ENCODE results near the gene KCNQ5.

The KCNQ5 gene

GRCh38 chr6:72720464-72720863 is 98.6 kb downstream of the KCNQ5 start:
- H3K9ac ChIP-seq (ENCODE audit: low read length), result no peak overlapping the region
- H3K4me3 ChIP-seq (ENCODE audit: low read depth in 1 of 2, low read length in 2 of 2), result no peak overlapping the region
- no peaks in the 10 kb centered on the region for H3K9me3 ChIP-seq (ENCODE audit: low read length)
- H3K4me1 ChIP-seq (ENCODE audit: insufficient read depth, low read length), result no peaks in the 10 kb centered on the region
- no peak overlapping the region for H3K27ac ChIP-seq (ENCODE audit: low read depth, low read length)
- no peaks in the 10 kb centered on the region for H3K27me3 ChIP-seq (ENCODE audit: control insufficient read depth in 1 of 2, insufficient read depth in 2 of 2, low read length in 2 of 2)
- no peaks in the 10 kb centered on the region for H3K36me3 ChIP-seq (ENCODE audit: insufficient read depth, low read length)

- H3K4me3 ChIP-seq (ENCODE audit: low read depth in 1 of 2, low read length in 2 of 2), result no peak overlapping the region
- no peaks in the 10 kb centered on the region for H3K27me3 ChIP-seq (ENCODE audit: control insufficient read depth in 1 of 2, insufficient read depth in 2 of 2, low read length in 2 of 2)
- no peaks in the 10 kb centered on the region for H3K4me1 ChIP-seq (ENCODE audit: insufficient read depth, low read length)
- H3K9ac ChIP-seq (ENCODE audit: low read length), result no peak overlapping the region
- no peaks in the 10 kb centered on the region for H3K36me3 ChIP-seq (ENCODE audit: insufficient read depth, low read length)
- no peak overlapping the region for H3K27ac ChIP-seq (ENCODE audit: low read depth, low read length)
- H3K9me3 ChIP-seq (ENCODE audit: low read length), result no peaks in the 10 kb centered on the region
Measured at GRCh38 chr6:72721346-72721745, 99.5 kb downstream of the KCNQ5 start.

- no peak overlapping the region for H3K4me3 ChIP-seq (ENCODE audit: low read depth in 1 of 2, low read length in 2 of 2)
- no peaks in the 10 kb centered on the region for H3K4me1 ChIP-seq (ENCODE audit: insufficient read depth, low read length)
- no peak overlapping the region for H3K9ac ChIP-seq (ENCODE audit: low read length)
- no peak overlapping the region for H3K27ac ChIP-seq (ENCODE audit: low read depth, low read length)
- H3K36me3 ChIP-seq (ENCODE audit: insufficient read depth, low read length), result no peaks in the 10 kb centered on the region
- no peaks in the 10 kb centered on the region for H3K9me3 ChIP-seq (ENCODE audit: low read length)
- H3K27me3 ChIP-seq (ENCODE audit: control insufficient read depth in 1 of 2, insufficient read depth in 2 of 2, low read length in 2 of 2), result no peaks in the 10 kb centered on the region
Measured at GRCh38 chr6:72724545-72724944, 102.7 kb downstream of the KCNQ5 start.

- H3K27ac ChIP-seq (ENCODE audit: low read depth, low read length), result no peak overlapping the region
- no peaks in the 10 kb centered on the region for H3K36me3 ChIP-seq (ENCODE audit: insufficient read depth, low read length)
- no peak overlapping the region for H3K4me3 ChIP-seq (ENCODE audit: low read depth in 1 of 2, low read length in 2 of 2)
- H3K9me3 ChIP-seq (ENCODE audit: low read length), result no peaks in the 10 kb centered on the region
- no peak overlapping the region for H3K9ac ChIP-seq (ENCODE audit: low read length)
- H3K27me3 ChIP-seq (ENCODE audit: control insufficient read depth in 1 of 2, insufficient read depth in 2 of 2, low read length in 2 of 2), result no peaks in the 10 kb centered on the region
- no peaks in the 10 kb centered on the region for H3K4me1 ChIP-seq (ENCODE audit: insufficient read depth, low read length)
Measured at GRCh38 chr6:72728706-72729343, 107.0 kb downstream of the KCNQ5 start.

- no peak overlapping the region for H3K27ac ChIP-seq (ENCODE audit: low read depth, low read length)
- no peaks in the 10 kb centered on the region for H3K9me3 ChIP-seq (ENCODE audit: low read length)
- no peak overlapping the region for H3K4me3 ChIP-seq (ENCODE audit: low read depth in 1 of 2, low read length in 2 of 2)
- H3K27me3 ChIP-seq (ENCODE audit: control insufficient read depth in 1 of 2, insufficient read depth in 2 of 2, low read length in 2 of 2), result no peaks in the 10 kb centered on the region
- H3K36me3 ChIP-seq (ENCODE audit: insufficient read depth, low read length), result no peaks in the 10 kb centered on the region
- no peaks in the 10 kb centered on the region for H3K4me1 ChIP-seq (ENCODE audit: insufficient read depth, low read length)
- no peak overlapping the region for H3K9ac ChIP-seq (ENCODE audit: low read length)
Measured at GRCh38 chr6:72733045-72733444, 111.2 kb downstream of the KCNQ5 start.

- Histone ChIP-seq H3K27me3 (ENCODE audit: control insufficient read depth in 1 of 2, insufficient read depth in 2 of 2, low read length in 2 of 2) (no peaks in the 10 kb centered on the region), H3K36me3 (ENCODE audit: insufficient read depth, low read length) (no peaks in the 10 kb centered on the region), H3K9ac (ENCODE audit: low read length) (no peak overlapping the region), H3K4me1 (ENCODE audit: insufficient read depth, low read length) (no peaks in the 10 kb centered on the region), H3K4me3 (ENCODE audit: low read depth in 1 of 2, low read length in 2 of 2) (no peak overlapping the region), H3K9me3 (ENCODE audit: low read length) (no peaks in the 10 kb centered on the region), H3K27ac (ENCODE audit: low read depth, low read length) (no peak overlapping the region)
Measured at GRCh38 chr6:72738091-72738490, 116.2 kb downstream of the KCNQ5 start.

GRCh38 chr6:72739368-72739779 is 117.5 kb downstream of the KCNQ5 start:
- H3K36me3 ChIP-seq (ENCODE audit: insufficient read depth, low read length), result no peaks in the 10 kb centered on the region
- H3K9me3 ChIP-seq (ENCODE audit: low read length), result no peaks in the 10 kb centered on the region
- no peak overlapping the region for H3K4me3 ChIP-seq (ENCODE audit: low read depth in 1 of 2, low read length in 2 of 2)
- no peak overlapping the region for H3K27ac ChIP-seq (ENCODE audit: low read depth, low read length)
- H3K9ac ChIP-seq (ENCODE audit: low read length), result no peak overlapping the region
- H3K27me3 ChIP-seq (ENCODE audit: control insufficient read depth in 1 of 2, insufficient read depth in 2 of 2, low read length in 2 of 2), result no peaks in the 10 kb centered on the region
- no peaks in the 10 kb centered on the region for H3K4me1 ChIP-seq (ENCODE audit: insufficient read depth, low read length)

GRCh38 chr6:72740135-72740534 is 118.3 kb downstream of the KCNQ5 start:
- Histone ChIP-seq H3K4me1 (ENCODE audit: insufficient read depth, low read length) (no peaks in the 10 kb centered on the region), H3K9ac (ENCODE audit: low read length) (no peak overlapping the region), H3K36me3 (ENCODE audit: insufficient read depth, low read length) (no peaks in the 10 kb centered on the region), H3K9me3 (ENCODE audit: low read length) (no peaks in the 10 kb centered on the region), H3K27me3 (ENCODE audit: control insufficient read depth in 1 of 2, insufficient read depth in 2 of 2, low read length in 2 of 2) (no peaks in the 10 kb centered on the region), H3K27ac (ENCODE audit: low read depth, low read length) (no peak overlapping the region), H3K4me3 (ENCODE audit: low read depth in 1 of 2, low read length in 2 of 2) (no peak overlapping the region)

- Histone ChIP-seq H3K4me1 (ENCODE audit: insufficient read depth, low read length) (no peaks in the 10 kb centered on the region), H3K9me3 (ENCODE audit: low read length) (no peaks in the 10 kb centered on the region), H3K27ac (ENCODE audit: low read depth, low read length) (no peak overlapping the region), H3K36me3 (ENCODE audit: insufficient read depth, low read length) (no peaks in the 10 kb centered on the region), H3K27me3 (ENCODE audit: control insufficient read depth in 1 of 2, insufficient read depth in 2 of 2, low read length in 2 of 2) (no peaks in the 10 kb centered on the region), H3K9ac (ENCODE audit: low read length) (no peak overlapping the region), H3K4me3 (ENCODE audit: low read depth in 1 of 2, low read length in 2 of 2) (no peak overlapping the region)
Measured at GRCh38 chr6:72741083-72741482, 119.2 kb downstream of the KCNQ5 start.

GRCh38 chr6:72742001-72742673 is 120.3 kb downstream of the KCNQ5 start:
- no peaks in the 10 kb centered on the region for H3K27me3 ChIP-seq (ENCODE audit: control insufficient read depth in 1 of 2, insufficient read depth in 2 of 2, low read length in 2 of 2)
- no peak overlapping the region for H3K9ac ChIP-seq (ENCODE audit: low read length)
- H3K27ac ChIP-seq (ENCODE audit: low read depth, low read length), result no peak overlapping the region
- H3K9me3 ChIP-seq (ENCODE audit: low read length), result no peaks in the 10 kb centered on the region
- no peak overlapping the region for H3K4me3 ChIP-seq (ENCODE audit: low read depth in 1 of 2, low read length in 2 of 2)
- no peaks in the 10 kb centered on the region for H3K36me3 ChIP-seq (ENCODE audit: insufficient read depth, low read length)
- H3K4me1 ChIP-seq (ENCODE audit: insufficient read depth, low read length), result no peaks in the 10 kb centered on the region

- no peak overlapping the region for H3K27ac ChIP-seq (ENCODE audit: low read depth, low read length)
- no peak overlapping the region for H3K9ac ChIP-seq (ENCODE audit: low read length)
- H3K4me3 ChIP-seq (ENCODE audit: low read depth in 1 of 2, low read length in 2 of 2), result no peak overlapping the region
- no peaks in the 10 kb centered on the region for H3K36me3 ChIP-seq (ENCODE audit: insufficient read depth, low read length)
- H3K4me1 ChIP-seq (ENCODE audit: insufficient read depth, low read length), result no peaks in the 10 kb centered on the region
- no peaks in the 10 kb centered on the region for H3K9me3 ChIP-seq (ENCODE audit: low read length)
- no peaks in the 10 kb centered on the region for H3K27me3 ChIP-seq (ENCODE audit: control insufficient read depth in 1 of 2, insufficient read depth in 2 of 2, low read length in 2 of 2)
Measured at GRCh38 chr6:72746276-72746675, 124.4 kb downstream of the KCNQ5 start.

GRCh38 chr6:72748759-72749158 is 126.9 kb downstream of the KCNQ5 start:
- H3K27ac ChIP-seq (ENCODE audit: low read depth, low read length), result no peak overlapping the region
- H3K36me3 ChIP-seq (ENCODE audit: insufficient read depth, low read length), result no peaks in the 10 kb centered on the region
- H3K9ac ChIP-seq (ENCODE audit: low read length), result no peak overlapping the region
- no peaks in the 10 kb centered on the region for H3K4me1 ChIP-seq (ENCODE audit: insufficient read depth, low read length)
- no peak overlapping the region for H3K4me3 ChIP-seq (ENCODE audit: low read depth in 1 of 2, low read length in 2 of 2)
- no peaks in the 10 kb centered on the region for H3K9me3 ChIP-seq (ENCODE audit: low read length)
- H3K27me3 ChIP-seq (ENCODE audit: control insufficient read depth in 1 of 2, insufficient read depth in 2 of 2, low read length in 2 of 2), result no peaks in the 10 kb centered on the region

Data from muscle layer of colon (tissue), 2 donors.